HAP-1 (cell line): Measurements from ENCODE around the gene MREG.

Experiments used
- DNase-seq, 2 experiments: peaks; one replicate each; pipeline ENCODE4 v3.0.0-alpha.2; 2016 to 2020; ENCODE audit warnings: low spot score in 2 of 2
- H3K27me3 ChIP-seq: fragments of 250-450 bp; sonication (Bioruptor Pico); 2 replicates; pipeline ENCODE4 v1.5.1; 2020; ENCODE audit warnings: low read depth, mild to moderate bottlenecking, moderate library complexity
- H3K36me3 ChIP-seq: fragments of 250-450 bp; sonication (Bioruptor Pico); replicated peaks from 2 replicates; pipeline ENCODE4 v1.5.1; 2020; ENCODE audit warnings: mild to moderate bottlenecking
- H3K4me1 ChIP-seq: fragments of 250-450 bp; sonication (Bioruptor Pico); 2 replicates; pipeline ENCODE4 v1.5.1; 2020; ENCODE audit warnings: mild to moderate bottlenecking
- H3K4me3 ChIP-seq: fragments of 250-450 bp; sonication (Bioruptor Pico); 2 replicates; pipeline ENCODE4 v1.5.1; 2020; ENCODE audit warnings: mild to moderate bottlenecking, moderate library complexity
- H3K9me3 ChIP-seq: fragments of 250-450 bp; sonication (Bioruptor Pico); 2 replicates; pipeline ENCODE4 v1.5.1; 2020; ENCODE audit warnings: mild to moderate bottlenecking, moderate library complexity
- in situ Hi-C: fragments of 300-500 bp; cut with MboI; formaldehyde crosslinking; loops from 3 replicates; pipeline ENCODE4 v1.14.3; 2020; ENCODE audit warnings: low sequenced_read_pairs, inconsistent platforms, mixed read lengths

MREG gene

DNA sequence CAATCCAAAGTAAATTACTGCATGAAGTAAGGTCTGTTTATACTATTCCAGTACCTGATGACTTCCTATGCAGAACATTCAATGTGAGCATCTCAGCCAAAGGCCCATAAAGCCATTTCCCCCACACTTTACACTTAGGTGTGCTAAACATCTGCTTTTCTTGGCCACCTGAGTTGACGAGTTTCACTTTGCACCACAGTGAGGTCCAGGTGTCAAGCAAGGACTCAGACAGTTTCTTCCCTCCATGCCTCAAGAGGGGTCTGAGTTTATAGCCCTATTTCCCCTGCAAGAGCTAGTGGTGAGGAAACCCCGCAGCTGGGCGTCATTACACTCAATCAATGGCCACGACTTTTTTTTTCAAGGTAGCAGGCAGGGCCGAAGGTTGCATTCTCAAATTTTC lies 107.7 kb downstream of the MREG start:
- in situ Hi-C loops = no loop called here
- no peaks in the 10 kb centered on the region for H3K36me3 ChIP-seq
- no peaks in the 10 kb centered on the region for H3K9me3 ChIP-seq
- H3K27me3 ChIP-seq = peaks cover 18% of the 10 kb centered on the region
- DNase-seq = no peak
- no peaks in the 10 kb centered on the region for H3K4me1 ChIP-seq
- no peak overlapping the region for H3K4me3 ChIP-seq

DNA sequence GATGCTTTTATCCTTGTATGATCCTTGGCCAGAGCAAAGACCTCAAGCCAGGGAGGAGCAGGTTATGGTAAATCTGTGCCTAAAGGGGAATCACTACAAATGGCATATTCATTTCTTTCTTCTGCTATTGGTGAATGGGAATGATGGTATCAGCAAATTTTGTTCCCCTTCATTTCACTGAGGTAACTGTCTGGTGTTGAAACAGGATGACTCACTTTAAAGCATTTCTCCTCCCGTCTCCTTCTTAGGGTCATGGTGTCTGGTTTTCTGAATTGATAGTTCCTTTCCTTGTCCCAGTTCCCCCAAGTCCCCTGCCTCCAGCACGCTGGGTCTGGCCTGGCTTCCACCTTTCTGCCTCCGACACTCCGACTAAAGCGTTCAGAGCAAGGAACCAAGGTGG lies 109.2 kb downstream of the MREG start:
- DNase-seq = no peak
- Histone ChIP-seq H3K9me3 (no peaks in the 10 kb centered on the region), H3K27me3 (peaks cover 17% of the 10 kb centered on the region), H3K4me3 (no peak overlapping the region), H3K36me3 (no peaks in the 10 kb centered on the region), H3K4me1 (no peaks in the 10 kb centered on the region)
- in situ Hi-C loops = no loop called here

- in situ Hi-C loops = no loop called here
- no peak for DNase-seq
- H3K27me3 ChIP-seq = peaks cover 14% of the 10 kb centered on the region
- no peak overlapping the region for H3K4me3 ChIP-seq
- no peaks in the 10 kb centered on the region for H3K36me3 ChIP-seq
- H3K4me1 ChIP-seq = no peaks in the 10 kb centered on the region
- H3K9me3 ChIP-seq = no peaks in the 10 kb centered on the region
Observed at GRCh38 chr2:215903203-215903602, 110.1 kb downstream of the MREG start.

DNA sequence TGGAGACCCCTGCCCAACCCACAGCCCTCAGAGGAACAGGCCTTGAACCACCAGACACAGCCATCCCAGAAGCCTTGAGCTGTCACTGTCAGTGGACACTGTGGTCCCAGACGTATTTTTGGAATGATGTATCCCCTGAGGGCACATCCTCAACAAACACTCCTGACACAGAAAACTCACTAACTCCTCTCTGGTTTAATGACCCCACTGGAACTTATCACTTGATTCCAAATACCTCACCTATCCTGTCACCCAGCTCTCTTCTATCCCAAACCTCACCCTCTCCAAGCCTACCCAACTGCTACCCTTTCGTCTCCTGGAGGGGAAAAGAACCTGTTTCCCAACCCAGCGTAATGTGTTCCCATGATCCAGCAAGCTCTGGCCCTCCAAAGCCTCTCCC lies 111.6 kb downstream of the MREG start:
- in situ Hi-C loops = no loop called here
- Histone ChIP-seq H3K9me3 (no peaks in the 10 kb centered on the region), H3K27me3 (peaks cover 14% of the 10 kb centered on the region), H3K36me3 (no peaks in the 10 kb centered on the region), H3K4me1 (no peaks in the 10 kb centered on the region), H3K4me3 (no peak overlapping the region)
- no peak for DNase-seq

GRCh38 chr2:215900843-215901242 lies 112.5 kb downstream of the MREG start:
- no peak overlapping the region for H3K4me3 ChIP-seq
- peaks cover 6% of the 10 kb centered on the region; the same call in 1 of the 2 replicates for H3K27me3 ChIP-seq
- H3K9me3 ChIP-seq = no peaks in the 10 kb centered on the region
- in situ Hi-C loops = no loop called here
- DNase-seq = no peak
- no peaks in the 10 kb centered on the region for H3K36me3 ChIP-seq
- H3K4me1 ChIP-seq = no peaks in the 10 kb centered on the region

DNA sequence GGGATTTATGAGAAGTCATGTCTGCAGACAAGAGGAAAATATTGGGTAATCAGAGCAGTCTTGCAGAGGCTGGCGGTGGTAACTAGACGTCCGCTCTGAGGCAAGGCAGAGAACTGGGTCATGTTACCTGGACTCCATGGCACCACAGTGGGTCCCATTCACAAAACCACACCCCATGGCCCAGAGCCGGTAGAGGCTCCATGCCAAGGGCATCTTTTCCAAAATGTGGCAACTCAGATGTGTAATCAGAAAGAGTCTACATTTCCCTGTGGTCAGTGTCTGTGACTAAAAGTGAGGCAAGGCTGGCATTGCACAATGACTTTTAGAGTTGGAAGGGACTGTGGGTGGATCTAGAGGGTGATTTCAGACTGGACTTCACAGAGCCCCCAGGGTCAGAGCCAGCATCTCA lies 113.1 kb downstream of the MREG start:
- DNase-seq = no peak
- Histone ChIP-seq H3K27me3 (peaks cover 2% of the 10 kb centered on the region; the same call in 1 of the 2 replicates), H3K4me3 (no peak overlapping the region), H3K9me3 (no peaks in the 10 kb centered on the region), H3K36me3 (no peaks in the 10 kb centered on the region), H3K4me1 (no peaks in the 10 kb centered on the region)
- in situ Hi-C loops = no loop called here

- no peaks in the 10 kb centered on the region for H3K4me1 ChIP-seq
- no peak for DNase-seq
- H3K4me3 ChIP-seq = no peak overlapping the region
- in situ Hi-C loops = no loop called here
- no peaks in the 10 kb centered on the region for H3K9me3 ChIP-seq
- H3K36me3 ChIP-seq = no peaks in the 10 kb centered on the region
- H3K27me3 ChIP-seq = no peaks in the 10 kb centered on the region; the same call in 1 of the 2 replicates
Observed at GRCh38 chr2:215899141-215900074, 113.9 kb downstream of the MREG start.

DNA sequence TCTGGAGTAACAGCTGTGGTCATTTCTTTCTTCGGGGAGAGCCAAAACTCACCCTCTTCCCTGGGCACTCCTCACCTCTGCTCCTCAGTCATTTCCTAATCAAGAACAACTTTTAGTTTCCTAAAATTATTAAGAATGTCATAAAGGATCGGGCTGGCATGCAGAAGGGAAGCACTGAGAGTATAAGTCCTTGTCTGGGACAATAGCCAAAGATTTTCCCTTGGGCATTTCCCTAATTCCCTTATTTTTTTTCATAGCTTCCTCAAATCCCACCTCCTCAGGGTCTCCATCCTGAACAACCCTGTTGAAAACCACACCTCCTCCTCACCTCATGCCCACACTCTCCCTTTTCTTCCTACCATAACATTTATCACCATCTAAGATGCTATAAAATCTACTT lies 115.0 kb downstream of the MREG start:
- no peak for DNase-seq
- in situ Hi-C loops = no loop called here
- H3K9me3 ChIP-seq = no peaks in the 10 kb centered on the region

DNA sequence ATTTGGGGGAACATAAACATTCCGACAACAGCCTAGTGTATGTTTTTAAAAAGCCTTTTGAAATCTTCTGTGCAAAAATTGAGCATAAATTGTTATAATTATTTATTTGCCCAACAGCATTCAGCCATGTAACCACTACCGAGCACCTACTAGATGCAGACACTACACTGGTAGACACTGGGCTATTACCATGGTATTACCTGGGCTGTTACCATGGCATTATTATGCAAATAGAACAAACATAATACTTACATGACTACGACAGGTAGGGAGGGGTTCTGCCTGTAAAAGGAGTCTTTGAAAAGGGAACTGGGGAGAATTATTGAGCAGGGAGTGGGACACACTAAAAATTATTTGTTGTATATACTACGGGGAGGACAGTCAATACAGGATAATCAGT lies 116.4 kb downstream of the MREG start:
- Histone ChIP-seq H3K4me1 (no peaks in the 10 kb centered on the region), H3K27me3 (no peaks in the 10 kb centered on the region), H3K36me3 (no peaks in the 10 kb centered on the region), H3K4me3 (no peak overlapping the region), H3K9me3 (no peaks in the 10 kb centered on the region)
- in situ Hi-C loops = no loop called here
- no peak for DNase-seq

More for the DNA sequence above, 115.0 kb downstream of the MREG start:
- Histone ChIP-seq H3K36me3 (no peaks in the 10 kb centered on the region), H3K4me1 (no peaks in the 10 kb centered on the region), H3K27me3 (no peaks in the 10 kb centered on the region; the same call in 1 of the 2 replicates), H3K4me3 (no peak overlapping the region)

- no peak for DNase-seq
- no peaks in the 10 kb centered on the region for H3K36me3 ChIP-seq
- H3K4me3 ChIP-seq = no peak overlapping the region
- H3K27me3 ChIP-seq = no peaks in the 10 kb centered on the region
- in situ Hi-C loops = no loop called here
- H3K9me3 ChIP-seq = no peaks in the 10 kb centered on the region
- no peaks in the 10 kb centered on the region for H3K4me1 ChIP-seq
Observed at GRCh38 chr2:215895330-215895729, 118.0 kb downstream of the MREG start.
